ENCODE measurements around the gene APBB1IP.
"Not testable (repeated sequence)": the region's sequence is repeated elsewhere in the genome, so short reads cannot be mapped to it uniquely, and the experiment has no call there.

The APBB1IP gene

DNA sequence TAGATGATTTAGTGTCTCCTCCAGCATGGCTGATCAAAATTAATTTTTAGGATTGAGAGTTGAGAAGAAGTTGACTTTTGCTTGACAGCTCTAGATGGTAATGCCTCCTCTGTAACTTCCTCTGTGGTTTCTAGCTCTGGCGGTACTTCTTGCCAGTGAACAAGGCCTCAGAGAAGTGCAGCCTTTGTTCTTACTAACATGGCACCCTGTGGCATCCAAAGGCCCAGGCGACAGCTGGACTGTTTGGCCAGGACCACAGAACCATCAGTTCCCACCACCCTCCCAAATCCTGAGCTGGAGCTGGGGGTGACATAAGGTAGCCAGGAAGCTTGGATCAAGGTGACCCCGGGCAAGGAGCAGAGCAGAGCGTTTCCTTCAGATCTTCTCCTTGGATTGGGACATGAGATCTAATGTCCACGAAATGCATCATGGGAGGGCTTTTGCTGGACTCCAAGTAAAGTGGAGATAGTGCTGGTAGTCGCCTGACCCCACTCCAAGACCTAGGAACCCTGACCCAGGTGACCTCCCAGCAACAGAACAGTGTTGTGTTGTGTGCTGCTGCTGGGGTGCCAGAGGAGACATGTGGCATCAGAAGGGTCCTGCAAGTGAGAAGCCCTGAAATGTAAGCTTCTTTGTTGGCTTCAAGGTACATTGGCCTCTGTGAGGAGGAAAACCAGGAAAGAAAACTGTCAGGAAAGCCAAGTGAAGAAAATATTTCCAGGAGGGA is 41.8 kb downstream of the APBB1IP start:
- DNase-seq: no peak

GRCh38 chr10:26481315-26481692 is 43.2 kb downstream of the APBB1IP start:
- no peak for DNase-seq

GRCh38 chr10:26481914-26482550 is 43.9 kb downstream of the APBB1IP start:
- DNase-seq: no peak

DNA sequence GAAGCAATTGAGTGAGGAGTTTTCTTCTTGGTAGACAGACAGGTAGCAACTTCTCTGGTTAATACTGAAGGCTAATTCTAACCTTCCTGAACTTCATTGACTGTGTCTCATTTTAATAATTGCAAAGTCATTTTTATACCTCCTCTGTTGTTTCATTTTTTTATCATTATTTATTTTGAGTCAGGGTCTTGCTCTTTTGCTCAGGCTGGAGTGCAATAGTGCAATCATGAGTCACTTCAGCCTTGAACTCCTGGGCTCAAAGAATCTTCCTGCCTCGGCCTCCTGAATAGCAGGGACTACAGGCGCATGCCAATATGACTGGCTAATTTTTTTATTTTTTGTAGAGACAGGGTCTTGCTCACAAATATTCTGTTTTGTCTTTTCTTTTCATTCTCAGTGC is 45.4 kb downstream of the APBB1IP start:
- DNase-seq: no peak

GRCh38 chr10:26485150-26485941 is 47.2 kb downstream of the APBB1IP start:
- DNase-seq: no peak

DNA sequence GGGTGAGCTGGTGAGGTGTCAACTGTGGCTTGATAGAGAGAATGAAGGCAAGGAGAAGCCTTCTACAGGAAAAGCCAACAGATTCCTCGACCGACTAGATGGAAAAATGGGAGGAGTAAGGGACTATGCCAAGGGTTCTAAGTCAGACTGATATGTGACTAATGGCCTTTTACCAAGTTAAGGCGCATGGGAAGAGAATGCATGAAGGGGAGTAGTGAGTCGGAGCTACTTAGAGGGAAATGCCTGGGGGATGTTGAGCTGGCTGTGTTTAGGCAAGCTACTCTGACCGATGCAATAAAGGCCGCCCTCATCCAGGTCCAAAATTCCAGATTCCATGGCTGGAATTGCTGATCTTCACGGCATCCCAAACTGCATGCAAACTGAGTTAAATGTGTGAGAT is 48.2 kb downstream of the APBB1IP start:
- DNase-seq: no peak

- no peak for DNase-seq
These were observed 49.1 kb downstream of the APBB1IP start for GRCh38 chr10:26486990-26487850.

GRCh38 chr10:26488344-26488743 is 50.2 kb downstream of the APBB1IP start:
- no peak for DNase-seq

GRCh38 chr10:26489081-26489480 is 50.9 kb downstream of the APBB1IP start:
- no peak for DNase-seq

- DNase-seq: not testable (repeated sequence)
These were observed 52.2 kb downstream of the APBB1IP start for GRCh38 chr10:26490367-26490766.

DNA sequence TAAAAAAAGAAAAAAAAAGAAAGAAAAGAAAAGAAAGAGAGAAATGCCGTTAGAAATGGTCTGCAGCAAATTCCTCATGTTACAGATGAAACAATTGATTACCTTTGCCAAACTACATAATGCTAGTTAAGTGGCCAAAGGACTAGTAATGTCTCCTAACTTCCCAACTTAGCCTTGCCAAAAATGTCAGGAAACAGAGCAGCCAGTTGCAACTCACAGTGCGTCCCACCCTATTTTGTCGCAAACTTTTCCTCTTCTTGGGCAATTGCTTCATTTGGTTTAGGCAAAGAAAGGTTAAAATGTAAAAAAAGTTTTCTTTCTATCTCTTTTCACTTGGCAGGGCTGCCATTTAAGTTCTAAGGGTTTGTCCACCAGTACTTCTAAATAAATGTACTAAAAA is 53.1 kb downstream of the APBB1IP start:
- DNase-seq: no peak

DNA sequence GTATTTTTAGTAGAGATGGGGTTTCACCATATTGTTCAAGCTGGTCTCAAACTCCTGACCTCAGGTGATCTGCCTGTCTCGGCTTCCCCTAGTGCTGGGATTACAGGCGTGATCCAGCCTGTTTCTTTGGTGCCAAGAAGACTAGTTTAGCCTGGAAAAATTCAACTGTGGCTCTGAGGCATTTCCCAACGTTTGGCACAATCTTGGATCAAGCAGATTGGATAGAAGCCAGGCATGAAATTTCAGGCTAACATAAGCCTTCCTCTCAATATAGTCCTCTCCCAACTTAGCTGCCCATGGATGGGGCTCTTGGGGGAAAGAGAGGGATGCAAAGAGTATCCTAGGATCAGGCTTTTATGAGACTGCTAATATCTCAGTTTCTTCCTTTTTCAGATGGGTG is 53.8 kb downstream of the APBB1IP start:
- no peak for DNase-seq

DNA sequence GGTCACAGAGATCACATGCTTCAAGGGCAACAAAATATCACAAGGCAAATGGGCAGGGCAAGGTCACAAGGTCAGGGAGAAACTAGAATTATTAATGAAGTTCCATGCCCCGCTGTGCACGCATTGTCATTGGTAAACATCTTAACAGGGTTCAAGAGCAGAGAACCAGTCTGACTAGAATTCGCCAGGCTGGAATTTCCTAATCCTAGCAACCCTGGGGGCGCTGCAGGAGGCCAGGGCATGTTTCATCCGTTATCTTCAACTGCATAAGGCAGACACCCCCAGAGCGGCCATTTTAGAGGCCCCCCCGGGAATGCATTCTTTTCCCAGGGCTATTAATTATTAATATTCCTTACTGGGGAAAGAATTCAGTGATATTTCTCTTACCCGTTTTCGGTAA is 54.6 kb downstream of the APBB1IP start:
- not testable (repeated sequence) for DNase-seq

GRCh38 chr10:26494018-26494417 is 55.9 kb downstream of the APBB1IP start:
- DNase-seq: no peak

GRCh38 chr10:26499426-26499825 is 61.3 kb downstream of the APBB1IP start:
- no peak for DNase-seq

DNA sequence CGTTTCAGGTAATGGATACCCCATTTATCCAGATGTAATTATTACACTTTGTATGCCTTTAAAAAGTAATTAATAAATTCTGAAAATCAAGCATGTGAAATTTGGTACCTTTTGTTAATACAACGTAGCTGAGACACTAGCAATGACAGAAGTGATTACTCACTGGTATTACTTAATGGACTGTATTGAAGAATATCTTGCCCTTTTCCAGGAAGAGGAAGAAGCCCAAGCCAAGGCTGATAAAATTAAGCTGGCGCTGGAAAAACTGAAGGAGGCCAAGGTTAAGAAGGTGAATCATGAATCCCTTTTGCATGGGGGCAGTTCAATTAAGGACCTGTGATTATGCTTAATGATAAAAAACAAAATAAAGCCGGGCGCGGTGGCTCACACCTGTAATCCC is 64.8 kb downstream of the APBB1IP start:
- no peak for DNase-seq

DNA sequence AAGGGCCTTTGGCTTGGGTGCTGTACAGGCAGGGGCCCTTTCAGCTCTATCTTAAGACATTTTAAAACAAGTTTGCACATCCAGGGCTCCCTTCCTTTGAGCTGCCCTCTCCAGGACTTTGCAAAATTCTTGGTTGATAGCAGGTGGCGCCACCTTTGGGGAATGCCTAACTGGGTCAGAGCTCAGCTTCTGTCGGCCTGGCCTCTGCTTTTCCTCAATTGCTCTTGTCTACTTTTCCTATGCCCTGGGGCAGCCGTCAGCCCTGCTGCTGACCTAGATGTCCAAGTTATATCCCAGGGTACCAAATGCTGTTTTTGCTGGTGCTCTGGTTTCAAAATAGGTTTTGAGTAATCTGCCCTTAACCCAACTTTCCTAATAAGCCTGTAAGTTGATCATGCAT is 65.8 kb downstream of the APBB1IP start:
- no peak for DNase-seq

GRCh38 chr10:26504429-26504828 is 66.3 kb downstream of the APBB1IP start:
- DNase-seq: not testable (repeated sequence)

- DNase-seq: no peak
These were observed 67.3 kb downstream of the APBB1IP start for GRCh38 chr10:26505491-26505890.

GRCh38 chr10:26506736-26507135 is 68.6 kb downstream of the APBB1IP start:
- DNase-seq: no peak

DNA sequence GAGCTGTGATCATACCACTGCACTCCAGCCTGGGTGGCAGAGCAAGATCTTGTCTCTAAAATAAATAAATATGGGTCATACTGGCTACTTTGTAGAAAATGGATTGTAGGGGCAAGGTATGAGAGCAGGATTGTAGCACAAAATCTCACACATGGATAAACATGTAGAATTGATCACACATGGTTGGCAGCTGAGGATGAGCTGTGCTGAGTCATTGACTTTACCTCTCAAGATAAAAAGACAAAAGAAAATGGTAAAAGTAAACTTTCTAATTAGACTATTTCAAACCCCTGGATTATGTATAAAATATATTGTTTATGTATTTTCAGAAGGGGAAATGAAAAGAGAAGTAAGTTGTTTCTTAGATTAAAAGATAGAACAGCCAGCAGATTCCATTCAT is 69.3 kb downstream of the APBB1IP start:
- no peak for DNase-seq

DNA sequence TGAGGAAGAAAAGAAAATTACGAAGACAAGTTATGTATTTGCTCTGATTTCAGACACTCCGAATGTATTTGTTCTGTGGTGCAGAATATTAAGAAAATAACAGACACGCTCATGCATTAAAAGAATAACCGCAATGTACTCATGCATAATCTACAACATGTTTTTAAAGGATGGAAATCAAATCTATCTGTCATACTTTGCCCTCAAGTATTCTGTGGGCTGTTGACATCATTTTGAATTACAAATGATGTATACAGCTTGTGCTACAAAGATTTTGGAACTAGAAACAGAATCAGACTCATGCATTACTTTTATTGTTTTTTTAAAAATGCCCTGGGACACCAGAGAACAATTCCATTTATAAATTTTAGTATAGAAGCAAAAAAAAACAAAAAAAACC is 69.9 kb downstream of the APBB1IP start:
- no peak for DNase-seq

GRCh38 chr10:26509307-26509706 is 71.2 kb downstream of the APBB1IP start:
- DNase-seq: no peak
